GM19455 (cell line): ENCODE data around the gene STXBP4.

Experiments
- ATAC-seq: cut with Tn5 transposase; IDR thresholded peaks from one replicate; pipeline ENCODE4 v1.9.1; 2021; ENCODE audit not compliant: unreplicated experiment

Gene STXBP4

DNA sequence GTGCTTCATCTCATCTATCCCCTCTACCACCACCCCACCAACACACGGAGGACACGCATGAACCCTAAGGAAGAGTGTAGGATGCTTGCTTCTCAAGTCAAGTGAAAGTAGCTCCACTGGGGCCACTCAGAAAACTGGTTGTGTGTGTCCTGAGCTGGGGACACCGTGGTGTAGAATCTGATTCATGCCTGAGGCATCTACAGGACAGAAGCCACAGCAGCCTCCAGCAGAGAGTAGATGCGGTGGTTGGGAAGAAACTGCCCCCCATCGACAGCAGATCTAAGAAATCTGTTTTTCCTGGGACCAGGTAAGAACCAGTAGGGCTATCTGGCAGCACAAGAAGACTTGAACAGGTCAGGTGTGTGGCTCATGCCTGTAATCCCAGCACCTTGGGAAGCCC is 244.3 kb downstream of the STXBP4 start:
- ATAC-seq, result no peak

DNA sequence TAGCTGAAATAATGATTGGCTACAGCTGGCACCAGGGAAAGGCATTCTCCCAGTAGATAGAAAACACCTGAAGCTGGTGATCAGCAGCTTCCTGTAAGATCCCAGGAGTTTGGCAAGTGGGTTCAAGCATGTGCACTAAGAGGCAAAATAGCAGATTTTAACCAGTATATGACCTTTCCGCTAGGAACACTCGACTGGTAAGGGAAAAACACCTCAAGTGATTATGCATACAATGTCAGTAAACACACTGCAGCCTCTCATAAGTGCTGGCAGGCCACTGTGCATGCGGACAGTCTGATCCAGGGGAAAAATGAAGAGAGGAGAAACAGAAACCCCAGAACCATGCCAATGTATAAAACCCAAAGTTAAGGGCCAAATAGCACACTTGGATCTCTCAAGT is 247.1 kb downstream of the STXBP4 start:
- ATAC-seq, result no peak

DNA sequence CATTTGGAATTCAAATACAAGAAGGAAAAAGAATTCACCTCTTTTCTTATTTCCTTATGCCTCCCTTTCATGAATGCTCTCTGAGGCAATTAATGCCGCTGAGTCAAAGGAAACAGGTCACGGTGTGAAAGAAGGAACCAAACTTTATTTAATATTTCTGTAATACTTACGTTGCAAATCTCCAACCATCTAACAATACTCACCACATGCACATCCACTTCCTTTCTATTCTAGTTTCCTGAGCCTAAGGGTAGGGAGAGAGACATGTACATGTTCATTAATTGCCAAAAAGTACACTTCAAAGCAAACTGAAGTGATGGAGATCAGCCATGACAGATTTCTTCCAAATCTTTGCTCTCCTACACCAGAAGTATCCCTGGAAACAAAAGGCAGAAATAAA is 248.3 kb downstream of the STXBP4 start:
- ATAC-seq, result no peak

DNA sequence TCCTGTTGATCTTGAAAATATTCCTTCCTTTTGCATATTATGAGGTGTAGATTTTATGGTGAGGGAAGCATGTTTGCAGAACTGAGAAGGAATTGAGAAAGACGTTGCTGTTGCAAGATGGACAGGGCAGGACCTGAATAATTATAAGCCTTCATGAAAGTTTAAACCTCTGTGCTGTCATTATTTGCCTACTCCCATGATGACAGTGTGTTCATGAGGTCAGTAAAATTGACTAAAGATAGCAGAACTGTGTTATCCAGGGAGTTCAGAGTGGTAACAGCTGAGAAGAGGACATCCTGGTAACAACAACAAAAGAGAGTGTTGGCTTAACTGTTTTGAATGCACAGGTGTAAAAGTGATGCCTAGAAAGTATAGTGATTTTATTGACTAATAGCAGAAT is 250.9 kb downstream of the STXBP4 start:
- ATAC-seq, result no peak

DNA sequence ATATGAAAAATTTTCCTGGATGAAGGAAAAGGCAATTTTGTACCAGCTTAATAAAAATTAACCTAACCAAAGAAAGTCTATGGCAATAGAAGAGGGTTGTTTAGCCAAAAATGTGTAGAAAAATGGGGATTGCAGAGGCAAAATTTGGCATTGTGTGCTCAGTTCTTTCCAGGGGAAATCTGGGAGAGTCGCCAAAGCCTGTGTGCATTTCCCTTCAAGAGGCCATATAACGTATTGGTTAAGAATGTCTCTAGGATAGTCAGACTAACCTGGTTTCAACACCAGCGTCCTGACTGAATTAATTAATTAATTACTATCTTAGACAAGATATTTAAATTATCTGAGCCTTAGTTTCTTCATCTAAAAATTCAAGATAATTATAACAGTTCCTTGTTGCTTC is 251.4 kb downstream of the STXBP4 start:
- ATAC-seq, result no peak
